ENCODE data around the gene GRID2. TPM values are rescaled to one million over a fixed set of nuclear protein-coding genes. Genes with fewer than 3 reads are reported as not detected.

Gene GRID2
- total RNA-seq, 6 donors from 2014 or later, result 0.76 TPM; not detected in 5

DNA sequence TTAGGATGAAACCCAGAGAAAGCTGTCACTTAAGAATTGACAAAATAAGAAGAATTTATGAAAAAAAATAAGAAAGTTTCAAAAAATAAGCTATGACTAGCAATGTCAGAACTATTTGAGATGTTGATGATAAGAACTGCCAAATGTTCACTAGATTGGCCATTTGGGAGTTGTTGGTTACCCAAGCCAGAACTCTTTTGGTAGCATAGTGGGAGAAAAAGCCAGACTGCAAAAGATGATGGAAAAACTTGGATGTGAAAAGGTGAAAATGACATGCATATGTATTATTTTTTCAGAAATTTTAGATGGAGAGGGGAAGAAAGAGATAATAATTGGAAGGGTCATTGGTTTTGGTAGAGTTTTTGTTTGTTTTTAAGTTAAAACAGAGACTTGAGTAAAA, 1127.6 kb downstream of the GRID2 start:
- Histone ChIP-seq H3K27me3 (no peaks in the 10 kb centered on the region), H3K9me3 (no peaks in the 10 kb centered on the region), H3K36me3 (no peaks in the 10 kb centered on the region), H3K27ac (no peak overlapping the region), H3K4me1 (no peaks in the 10 kb centered on the region), H3K4me3 (no peak overlapping the region)
- TF ChIP-seq POLR2A (IDR thresholded peaks at IDR 0.05) (no peak), POLR2AphosphoS5 (IDR thresholded peaks at IDR 0.05) (no peak), EP300 (IDR thresholded peaks at IDR 0.05) (no peak)
- TF ChIP-seq, protein P1, sequence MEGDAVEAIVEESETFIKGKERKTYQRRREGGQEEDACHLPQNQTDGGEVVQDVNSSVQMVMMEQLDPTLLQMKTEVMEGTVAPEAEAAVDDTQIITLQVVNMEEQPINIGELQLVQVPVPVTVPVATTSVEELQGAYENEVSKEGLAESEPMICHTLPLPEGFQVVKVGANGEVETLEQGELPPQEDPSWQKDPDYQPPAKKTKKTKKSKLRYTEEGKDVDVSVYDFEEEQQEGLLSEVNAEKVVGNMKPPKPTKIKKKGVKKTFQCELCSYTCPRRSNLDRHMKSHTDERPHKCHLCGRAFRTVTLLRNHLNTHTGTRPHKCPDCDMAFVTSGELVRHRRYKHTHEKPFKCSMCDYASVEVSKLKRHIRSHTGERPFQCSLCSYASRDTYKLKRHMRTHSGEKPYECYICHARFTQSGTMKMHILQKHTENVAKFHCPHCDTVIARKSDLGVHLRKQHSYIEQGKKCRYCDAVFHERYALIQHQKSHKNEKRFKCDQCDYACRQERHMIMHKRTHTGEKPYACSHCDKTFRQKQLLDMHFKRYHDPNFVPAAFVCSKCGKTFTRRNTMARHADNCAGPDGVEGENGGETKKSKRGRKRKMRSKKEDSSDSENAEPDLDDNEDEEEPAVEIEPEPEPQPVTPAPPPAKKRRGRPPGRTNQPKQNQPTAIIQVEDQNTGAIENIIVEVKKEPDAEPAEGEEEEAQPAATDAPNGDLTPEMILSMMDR (IDR thresholded peaks at IDR 0.05), result no peak
- no peak for DNase-seq
- ATAC-seq (ENCODE audit: low FRiP score in 2 of 2), result no peak

DNA sequence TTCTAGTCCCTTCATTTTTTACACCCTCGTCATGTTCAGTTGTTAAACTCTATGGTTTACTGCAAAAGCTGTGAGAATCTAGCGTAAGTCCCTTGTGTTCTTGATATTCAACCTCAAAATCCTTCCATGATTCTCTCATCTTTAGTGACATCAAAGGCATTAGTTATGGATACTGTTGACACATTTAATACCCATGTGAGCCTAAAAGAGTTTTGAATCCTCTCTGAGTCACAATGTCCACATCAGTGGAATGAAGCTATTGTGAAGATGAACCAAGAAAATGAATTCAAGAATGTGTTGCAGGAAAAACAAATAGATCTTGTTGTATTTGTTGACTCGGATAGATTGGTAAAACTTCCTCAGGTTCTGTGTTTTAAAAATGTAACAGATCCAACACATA, 1130.1 kb downstream of the GRID2 start:
- H3K27me3 ChIP-seq, result no peaks in the 10 kb centered on the region
- DNase-seq (no peak), ATAC-seq (ENCODE audit: low FRiP score in 2 of 2) (no peak)
- no peaks in the 10 kb centered on the region for H3K36me3 ChIP-seq
- H3K9me3 ChIP-seq, result no peaks in the 10 kb centered on the region
- TF ChIP-seq POLR2A (IDR thresholded peaks at IDR 0.05) (no peak), POLR2AphosphoS5 (IDR thresholded peaks at IDR 0.05) (no peak), EP300 (IDR thresholded peaks at IDR 0.05) (no peak)
- TF ChIP-seq, protein P1 (IDR thresholded peaks at IDR 0.05), result no peak
- WGBS, 2 donors, result 89 to 93% methylated on average over 3 of the region's 3 CpGs
- no peaks in the 10 kb centered on the region for H3K4me1 ChIP-seq
- H3K4me3 ChIP-seq, result no peak overlapping the region
- no peak overlapping the region for H3K27ac ChIP-seq

DNA sequence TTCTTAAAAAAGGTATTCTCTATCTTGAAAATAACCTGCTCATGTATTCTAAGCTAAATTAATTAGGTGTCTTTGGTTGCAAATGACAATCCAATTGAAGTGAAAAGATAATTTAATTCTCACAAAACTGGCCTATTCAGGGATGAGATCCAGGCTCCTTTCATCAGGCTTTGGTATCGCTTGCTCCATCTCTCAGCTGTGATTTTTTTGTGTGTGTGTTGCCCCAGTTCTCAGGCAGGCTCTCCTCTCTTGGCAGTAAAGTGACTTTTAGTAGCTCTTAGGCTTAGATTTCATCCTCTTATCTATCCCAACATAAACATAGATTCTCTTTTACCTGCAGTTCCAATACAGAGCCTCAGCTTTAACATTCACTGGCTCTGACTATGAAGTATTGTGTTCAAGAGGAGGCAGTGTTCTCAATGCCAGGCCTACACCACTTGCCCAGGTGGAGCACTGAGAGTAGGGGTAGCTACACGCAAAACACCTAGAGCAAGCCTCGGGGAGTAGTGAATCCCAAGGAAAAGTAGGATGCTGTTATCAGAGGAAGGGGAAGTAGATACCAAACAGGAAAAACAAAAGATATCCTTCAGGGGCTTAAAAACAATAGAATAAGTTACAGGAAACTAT, 1132.3 kb downstream of the GRID2 start:
- TF ChIP-seq, protein P1 (IDR thresholded peaks at IDR 0.05), result no peak
- no peak for TF ChIP-seq POLR2AphosphoS5 (IDR thresholded peaks at IDR 0.05)
- TF ChIP-seq EP300 (IDR thresholded peaks at IDR 0.05), result no peak
- no peak for TF ChIP-seq POLR2A (IDR thresholded peaks at IDR 0.05)
- H3K27ac ChIP-seq, result no peak overlapping the region

DNA sequence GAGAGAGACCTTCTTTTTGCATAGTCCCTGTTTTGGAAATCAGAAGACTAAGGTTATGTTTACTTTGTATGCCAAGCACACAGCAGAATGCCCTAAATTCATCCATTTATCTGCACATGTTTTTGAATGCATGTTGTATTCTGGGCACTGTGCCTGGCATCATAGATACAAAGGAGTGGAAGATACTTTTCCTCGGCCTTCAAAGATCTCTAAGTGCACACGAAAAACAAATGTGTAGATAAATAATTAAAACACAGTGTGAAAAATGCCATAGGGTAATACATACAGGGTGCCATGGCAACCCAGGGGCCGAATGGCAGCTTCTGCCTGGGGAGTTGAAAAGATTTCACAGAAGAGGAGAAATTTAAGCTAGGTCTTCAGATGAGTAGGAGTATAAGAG, 1134.2 kb downstream of the GRID2 start:
- Histone ChIP-seq H3K4me3 (no peak overlapping the region), H3K9me3 (no peaks in the 10 kb centered on the region), H3K4me1 (no peaks in the 10 kb centered on the region), H3K27ac (no peak overlapping the region), H3K27me3 (no peaks in the 10 kb centered on the region), H3K36me3 (no peaks in the 10 kb centered on the region)
- no peak for TF ChIP-seq POLR2AphosphoS5 (IDR thresholded peaks at IDR 0.05)
- TF ChIP-seq EP300 (IDR thresholded peaks at IDR 0.05), result no peak
- ATAC-seq (ENCODE audit: low FRiP score in 2 of 2) (no peak), DNase-seq (no peak)
- 74 to 78% methylated on average over 3 of the region's 3 CpGs for WGBS, 2 donors

More for the DNA sequence above, 1132.3 kb downstream of the GRID2 start:
- Histone ChIP-seq H3K27me3 (no peaks in the 10 kb centered on the region), H3K9me3 (no peaks in the 10 kb centered on the region), H3K4me1 (no peaks in the 10 kb centered on the region), H3K4me3 (no peak overlapping the region), H3K36me3 (no peaks in the 10 kb centered on the region)
- no peak for ATAC-seq (ENCODE audit: low FRiP score in 2 of 2)
- DNase-seq, result no peak
- 65 to 74% methylated on average over 3 of the region's 3 CpGs for WGBS, 2 donors

DNA sequence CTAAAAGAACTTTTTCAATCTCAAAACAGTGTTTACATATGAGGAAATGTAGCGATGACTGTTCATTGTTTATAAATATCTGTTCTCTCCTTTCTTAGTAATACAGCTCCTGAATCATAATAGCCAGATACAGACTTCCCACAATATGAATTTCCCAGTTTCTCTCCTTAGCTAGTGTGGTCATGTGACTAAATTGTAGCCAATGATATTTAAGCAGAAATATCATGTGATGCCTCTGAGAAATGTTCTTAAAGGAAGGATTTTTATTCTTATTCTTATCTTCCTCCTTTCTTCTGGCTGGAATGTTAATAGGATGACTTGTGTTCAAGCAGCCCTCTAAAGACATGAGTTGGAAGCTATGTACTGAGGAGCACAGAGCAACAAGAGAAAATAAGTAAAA, 1141.1 kb downstream of the GRID2 start:
- H3K4me3 ChIP-seq, result no peak overlapping the region
- no peaks in the 10 kb centered on the region for H3K36me3 ChIP-seq
- ATAC-seq (ENCODE audit: low FRiP score in 2 of 2) (no peak), DNase-seq (no peak)
- no peaks in the 10 kb centered on the region for H3K4me1 ChIP-seq
- H3K27ac ChIP-seq, result no peak overlapping the region
- H3K9me3 ChIP-seq, result no peaks in the 10 kb centered on the region
- TF ChIP-seq POLR2AphosphoS5 (IDR thresholded peaks at IDR 0.05), result no peak
- no peak for TF ChIP-seq POLR2A (IDR thresholded peaks at IDR 0.05)
- TF ChIP-seq, protein P1 (IDR thresholded peaks at IDR 0.05), result no peak
- TF ChIP-seq EP300 (IDR thresholded peaks at IDR 0.05), result no peak
- H3K27me3 ChIP-seq, result no peaks in the 10 kb centered on the region
- 77 to 88% methylated on average over 1 of the region's 1 CpG for WGBS, 2 donors

All from upper lobe of left lung (tissue), 6 donors.